K562 (cell line): ENCODE results near the gene PILRA. TPM values are rescaled to one million over a fixed set of nuclear protein-coding genes. Genes with fewer than 3 reads are reported as not detected.
"Not testable (repeated sequence)": the region's sequence is repeated elsewhere in the genome, so short reads cannot be mapped to it uniquely, and the experiment has no call there.

Source experiments
- ATAC-seq: fragments of 200-7000 bp; cut with Tn5 transposase; 3 replicates; pipeline ENCODE4 v1.9.1; 2020; ENCODE audit warnings: moderate library complexity
- BruUV-seq: library from RNA; stranded (reverse); fragments of 400-500 nt; replicated peaks from 2 replicates; lab custom pipeline; 2021; lab: Mats Ljungman, UMichigan
- CTCF ChIA-PET: fragments of 300-600 bp; formaldehyde crosslinking; extraction: SDS; loops from one replicate; lab custom pipeline; 2021; ENCODE audit warnings: low intra/inter-chr PET ratio; lab: Yijun Ruan, JAX
- POLR2A ChIA-PET: fragments of 300-600, 350-650 bp; sonication (Branson Sonifier 250); formaldehyde crosslinking; extraction: SDS; loops from one replicate; lab custom pipeline; 2021; ENCODE audit warnings: antibody characterized with exemption, inconsistent platforms; lab: Yijun Ruan, JAX
- DNase-seq, 4 experiments: peaks; one replicate each; pipeline versions ENCODE4 v3.0.0 to v3.0.0-alpha.2; 2011 to 2018; ENCODE audit warnings: low spot score in 3 of 4, mixed read lengths in 3 of 4; ENCODE audit errors: extremely low read depth in 1 of 4
- FAIRE-seq: peaks from 2 replicates; lab custom pipeline; 2011; peaks lifted over from hg19 to GRCh38; lab: Jason Lieb, UNC
- H2AFZ ChIP-seq: 2 replicates; pipeline ENCODE4 v1.6.0; 2011; ENCODE audit warnings: low read depth, low read length, control low read depth, inconsistent platforms
- H3K27ac ChIP-seq: fragments of 200-600 bp; 3 replicates; pipeline ENCODE4 v1.8.0; 2011; ENCODE audit warnings: low read depth, mild to moderate bottlenecking, control low read depth, inconsistent platforms, low read length, moderate library complexity, mixed read lengths; ENCODE audit errors: extremely low read depth
- H3K27me3 ChIP-seq, 2 experiments: fragments of 300-600 bp in 1 of 2; 2 replicates in 1 of 2; 3 replicates in 1 of 2; pipeline versions ENCODE4 v1.6.0 to v1.8.0; 2011; ENCODE audit warnings: inconsistent platforms in 2 of 2, low read length in 2 of 2, mild to moderate bottlenecking in 1 of 2, mixed read lengths in 1 of 2, moderate library complexity in 1 of 2; ENCODE audit not compliant: control insufficient read depth in 2 of 2, insufficient read depth in 2 of 2
- H3K36me3 ChIP-seq: fragments of 300-600 bp; 3 replicates; pipeline ENCODE4 v1.8.0; 2011; ENCODE audit warnings: mild to moderate bottlenecking, low read length, inconsistent platforms; ENCODE audit not compliant: control insufficient read depth, insufficient read depth
- H3K4me1 ChIP-seq, 2 experiments: fragments of 200-600 bp in 1 of 2; replicated peaks in 1 of 2; 2 replicates in 1 of 2; 3 replicates in 1 of 2; pipeline versions ENCODE4 v1.5.1 to v1.8.0; 2011; ENCODE audit warnings: inconsistent platforms in 2 of 2, low read length in 2 of 2, mild to moderate bottlenecking in 1 of 2, mixed read lengths in 1 of 2, moderate library complexity in 1 of 2; ENCODE audit not compliant: control insufficient read depth in 2 of 2, insufficient read depth in 2 of 2
- H3K4me2 ChIP-seq: 2 replicates; pipeline ENCODE4 v1.6.1; 2011; ENCODE audit warnings: low read length, control low read depth, inconsistent platforms, mixed read lengths; ENCODE audit not compliant: insufficient read depth
- H3K4me3 ChIP-seq: fragments of 200-600 bp; sonication (generic), shearing (Covaris generic); 2 replicates; pipeline ENCODE4 v1.5.1; 2016; ENCODE audit warnings: control low read depth, inconsistent platforms
- H3K79me2 ChIP-seq: fragments of 200-600 bp; 3 replicates; pipeline ENCODE4 v1.8.0; 2011; ENCODE audit warnings: low read length, inconsistent platforms; ENCODE audit not compliant: control insufficient read depth, insufficient read depth
- H3K9ac ChIP-seq, 2 experiments: 2 replicates each; pipeline versions ENCODE4 v1.6.0 to v1.6.1; 2011; ENCODE audit warnings: low read depth in 2 of 2, low read length in 2 of 2, control low read depth in 1 of 2, inconsistent platforms in 1 of 2, mild to moderate bottlenecking in 1 of 2, mixed read lengths in 1 of 2; ENCODE audit not compliant: insufficient read depth in 1 of 2
- H3K9me1 ChIP-seq: one replicate; pipeline ENCODE4 v1.6.0; 2011; ENCODE audit warnings: inconsistent platforms, mild to moderate bottlenecking, low read length, moderate library complexity; ENCODE audit not compliant: control insufficient read depth, insufficient read depth
- H3K9me3 ChIP-seq: replicated peaks from 2 replicates; pipeline ENCODE4 v1.5.1; 2011; ENCODE audit warnings: low read depth, low read length, inconsistent platforms; ENCODE audit not compliant: control insufficient read depth, insufficient read depth
- H4K20me1 ChIP-seq: replicated peaks from 2 replicates; pipeline ENCODE4 v1.6.1; 2011; ENCODE audit warnings: low read length, inconsistent platforms, mixed read lengths; ENCODE audit not compliant: control insufficient read depth, insufficient read depth
- MTA1 ChIP-seq: fragments of 450-650 bp; IDR thresholded peaks from 2 replicates; pipeline ENCODE4 v1.6.1; 2017; ENCODE audit warnings: borderline replicate concordance
- NFIC ChIP-seq: fragments of 450-650 bp; IDR thresholded peaks from 2 replicates; pipeline ENCODE4 v1.6.1; 2017; ENCODE audit warnings: mild to moderate bottlenecking, inconsistent platforms
- PML ChIP-seq: IDR thresholded peaks from 2 replicates; pipeline ENCODE4 v1.6.1; 2012; ENCODE audit warnings: low read length, inconsistent platforms
- RAD51 ChIP-seq: fragments of 450-650 bp; IDR thresholded peaks from 2 replicates; pipeline ENCODE4 v1.7.1; 2016; ENCODE audit warnings: low read depth, mild to moderate bottlenecking, borderline replicate concordance
- TAL1 ChIP-seq: fragments of 450-650 bp; IDR thresholded peaks from 2 replicates; pipeline ENCODE4 v1.6.1; 2016; ENCODE audit warnings: mild to moderate bottlenecking
- YY1 ChIP-seq, 3 experiments: IDR thresholded peaks; 2 replicates each; pipeline ENCODE4 v1.6.1; 2011; ENCODE audit warnings: low read length in 2 of 3, mild to moderate bottlenecking in 2 of 3, moderate library complexity in 2 of 3, borderline replicate concordance in 1 of 3, control low read depth in 1 of 3, low read depth in 1 of 3; ENCODE audit not compliant: insufficient read depth in 3 of 3, insufficient replicate concordance in 2 of 3, control insufficient read depth in 1 of 3, insufficient read length in 1 of 3; ENCODE audit errors: extremely low read depth in 1 of 3
- ZNF785 ChIP-seq: fragments of 250-450 bp; sonication (Bioruptor Pico); IDR thresholded peaks from 2 replicates; pipeline ENCODE4 v1.4.0; 2020; ENCODE audit warnings: mild to moderate bottlenecking
- WGBS: fragments of 100-300 bp; shearing (Covaris generic); methylation state at CpG from one replicate; pipeline ENCODE4 v1.1.6; 2016; ENCODE audit warnings: low coverage, mixed read lengths; ENCODE audit not compliant: insufficient coverage; ENCODE audit errors: missing lambda C conversion rate; 5-methylcytosine and 5-hydroxymethylcytosine counted together
- in situ Hi-C: fragments of 300-500 bp; cut with MboI; formaldehyde crosslinking; loops from 4 replicates; pipeline ENCODE4 v1.15.0; 2018; ENCODE audit warnings: inconsistent platforms, mixed read lengths
- intact Hi-C: fragments of 100-400 bp; cut with micrococcal nuclease; formaldehyde crosslinking; loops from 2 replicates; pipeline ENCODE4 v1.14.2; 2022
- polyA plus RNA-seq, 8 experiments: library from polyadenylated mRNA; depleted of rRNA in 4 of 8; stranded (reverse) in 5 of 8; unstranded in 3 of 8; fragments of >200 nt; fragmentation: Nextera tagmentation in 2 of 8; fragmentation: Illumina TruSeq in 1 of 8; extraction: Ambion mirVana in 2 of 8; extraction: Trizol in 1 of 8; gene quantifications; 2 replicates each; pipeline versions ENCODE4 v1.2.1 to v1.2.3, GENCODE V29; 2011 to 2014; ENCODE audit warnings: inconsistent platforms in 1 of 8, missing spikeins in 1 of 8
- total RNA-seq, 7 experiments: library from RNA; depleted of rRNA in 6 of 7; stranded (reverse); fragments of >200 nt in 6 of 7; fragmentation: Illumina TruSeq in 2 of 7; extraction: Trizol in 2 of 7; gene quantifications; 2 replicates each; pipeline versions ENCODE4 v1.2.1 to v1.2.3, GENCODE V29; 2011 to 2021; ENCODE audit warnings: low replicate concordance in 1 of 7
- TF ChIP-seq, protein P1 (sequence below): fragments of 450-650 bp; formaldehyde crosslinking; IDR thresholded peaks from 2 replicates; pipeline ENCODE4 v1.4.0; 2020; ENCODE audit warnings: mild to moderate bottlenecking, mixed read lengths
- TF ChIP-seq, protein P2 (sequence below), 2 experiments: fragments of 450-650 bp; IDR thresholded peaks; 2 replicates each; pipeline ENCODE4 v1.6.1; 2016
- TF ChIP-seq, protein P3 (sequence below): fragments of 450-650 bp; formaldehyde crosslinking; IDR thresholded peaks from 2 replicates; pipeline ENCODE4 v1.4.0; 2022; ENCODE audit warnings: missing genetic modification characterization

PILRA gene
- total and polyA plus RNA-seq, 9 of the 15 experiments (the other 6 are each of a cell fraction or from before 2014, with no cell fraction given): 0.13 to 1.8 (median 0.62) TPM

DNA sequence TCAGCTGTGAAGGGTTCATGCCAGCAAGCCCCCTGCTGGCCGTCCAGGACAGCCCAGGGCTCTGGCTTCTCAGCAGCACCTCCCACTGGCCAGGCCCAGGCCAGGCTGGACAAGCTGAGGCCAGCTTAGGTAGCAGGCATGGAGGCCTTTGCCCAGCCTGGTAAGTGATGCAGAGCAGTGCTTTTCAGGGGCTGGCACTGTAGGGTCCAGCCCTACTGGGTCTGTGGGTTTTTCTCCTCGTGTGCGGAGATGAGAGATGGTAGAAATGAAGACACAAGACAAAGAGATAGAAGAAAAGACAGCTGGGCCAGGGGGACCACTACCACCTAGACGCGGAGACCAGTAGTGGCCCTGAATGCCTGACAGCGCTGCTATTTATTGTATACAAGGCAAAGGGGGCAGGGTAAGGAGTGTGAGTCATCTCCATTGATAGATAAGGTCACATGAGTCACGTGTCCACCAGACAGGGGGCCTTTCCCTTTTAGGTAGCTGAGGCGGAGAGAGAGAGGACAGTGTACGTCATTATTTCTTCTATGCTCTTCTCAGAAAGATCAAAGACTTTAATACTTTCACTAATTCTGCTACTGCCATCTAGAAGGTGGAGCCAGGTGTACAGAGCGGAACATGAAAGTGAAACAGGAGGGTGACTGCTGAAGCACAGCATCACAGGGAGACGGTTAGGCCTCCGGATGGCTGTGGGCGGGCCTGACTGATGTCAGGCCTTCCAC is 28.6 kb upstream of the PILRA start:
- ChIA-PET CTCF (interaction anchor here (1.5 kb wide), 1 partner anchor 212 kb away, joined by 3 read pairs; no protein-coding TSS in a partner anchor), POLR2A (interaction anchor here (0.6 to 1.8 kb wide), 8 partner anchors 8 to 285 kb away, joined by 3 to 7 read pairs (median 4); no protein-coding TSS in a partner anchor)
- ATAC-seq (peak; percentile 99), FAIRE-seq (peak; percentile 89), DNase-seq (peak in 1 of 4 experiments; percentile 93)
- not testable (repeated sequence) for H4K20me1 ChIP-seq, H3K4me1 ChIP-seq, H3K27me3 ChIP-seq, H3K4me3 ChIP-seq, BruUV-seq, H3K9me1 ChIP-seq, H3K9me3 ChIP-seq
- Histone ChIP-seq H3K79me2 (peaks cover 38% of the 10 kb centered on the region), H3K36me3 (peaks cover 82% of the 10 kb centered on the region), H3K9ac (peak overlapping the region; percentile 51 to 67; a peak in 2 of 4 replicates), H3K4me2 (peak overlapping the region; percentile 71), H2AFZ (0 out of 2 replicates have a peak overlapping the region, but pooled peaks have one; percentile 10), H3K27ac (peak overlapping the region; percentile 92; the same call in 2 of the 3 replicates)
- intact Hi-C loops: loop anchor here (1.0 kb wide), 1 partner anchor 212 kb away; no protein-coding TSS in a partner anchor
- WGBS: 1% methylated on average over 9 of the region's 13 CpGs
- in situ Hi-C loops: loop anchor here (5.0 kb wide), 2 partner anchors 127 to 212 kb away; partner anchors contain the start of gene PVRIG
- TF ChIP-seq, protein P1, sequence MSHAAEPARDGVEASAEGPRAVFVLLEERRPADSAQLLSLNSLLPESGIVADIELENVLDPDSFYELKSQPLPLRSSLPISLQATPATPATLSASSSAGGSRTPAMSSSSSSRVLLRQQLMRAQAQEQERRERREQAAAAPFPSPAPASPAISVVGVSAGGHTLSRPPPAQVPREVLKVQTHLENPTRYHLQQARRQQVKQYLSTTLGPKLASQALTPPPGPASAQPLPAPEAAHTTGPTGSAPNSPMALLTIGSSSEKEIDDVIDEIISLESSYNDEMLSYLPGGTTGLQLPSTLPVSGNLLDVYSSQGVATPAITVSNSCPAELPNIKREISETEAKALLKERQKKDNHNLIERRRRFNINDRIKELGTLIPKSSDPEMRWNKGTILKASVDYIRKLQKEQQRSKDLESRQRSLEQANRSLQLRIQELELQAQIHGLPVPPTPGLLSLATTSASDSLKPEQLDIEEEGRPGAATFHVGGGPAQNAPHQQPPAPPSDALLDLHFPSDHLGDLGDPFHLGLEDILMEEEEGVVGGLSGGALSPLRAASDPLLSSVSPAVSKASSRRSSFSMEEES (CRISPR knock-in tag): peak; percentile 97
- TF ChIP-seq, protein P2, sequence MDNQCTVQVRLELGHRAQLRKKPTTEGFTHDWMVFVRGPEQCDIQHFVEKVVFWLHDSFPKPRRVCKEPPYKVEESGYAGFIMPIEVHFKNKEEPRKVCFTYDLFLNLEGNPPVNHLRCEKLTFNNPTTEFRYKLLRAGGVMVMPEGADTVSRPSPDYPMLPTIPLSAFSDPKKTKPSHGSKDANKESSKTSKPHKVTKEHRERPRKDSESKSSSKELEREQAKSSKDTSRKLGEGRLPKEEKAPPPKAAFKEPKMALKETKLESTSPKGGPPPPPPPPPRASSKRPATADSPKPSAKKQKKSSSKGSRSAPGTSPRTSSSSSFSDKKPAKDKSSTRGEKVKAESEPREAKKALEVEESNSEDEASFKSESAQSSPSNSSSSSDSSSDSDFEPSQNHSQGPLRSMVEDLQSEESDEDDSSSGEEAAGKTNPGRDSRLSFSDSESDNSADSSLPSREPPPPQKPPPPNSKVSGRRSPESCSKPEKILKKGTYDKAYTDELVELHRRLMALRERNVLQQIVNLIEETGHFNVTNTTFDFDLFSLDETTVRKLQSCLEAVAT (IDR thresholded peaks at IDR 0.05): 0 out of 4 replicates have a peak, but pooled peaks have one; percentile 15 to 30
- TF ChIP-seq RAD51 (peak; percentile 96), NFIC (0 out of 2 replicates have a peak, but pooled peaks have one; percentile 9), PML (0 out of 2 replicates have a peak, but pooled peaks have one; percentile 25), YY1 (IDR thresholded peaks at IDR 0.05; ENCODE audit: borderline replicate concordance in 1 of 3, control insufficient read depth in 1 of 3, extremely low read depth in 1 of 3, insufficient read depth in 3 of 3, insufficient read length in 1 of 3, insufficient replicate concordance in 2 of 3, low read depth in 1 of 3, low read length in 2 of 3) (peak in 1 of 3 experiments; percentile 42), MTA1 (0 out of 2 replicates have a peak, but pooled peaks have one; percentile 50), TAL1 (0 out of 2 replicates have a peak, but pooled peaks have one; percentile 21), ZNF785 (peak; percentile 83; the same call in 1 of the 2 replicates)
- TF ChIP-seq, protein P3, sequence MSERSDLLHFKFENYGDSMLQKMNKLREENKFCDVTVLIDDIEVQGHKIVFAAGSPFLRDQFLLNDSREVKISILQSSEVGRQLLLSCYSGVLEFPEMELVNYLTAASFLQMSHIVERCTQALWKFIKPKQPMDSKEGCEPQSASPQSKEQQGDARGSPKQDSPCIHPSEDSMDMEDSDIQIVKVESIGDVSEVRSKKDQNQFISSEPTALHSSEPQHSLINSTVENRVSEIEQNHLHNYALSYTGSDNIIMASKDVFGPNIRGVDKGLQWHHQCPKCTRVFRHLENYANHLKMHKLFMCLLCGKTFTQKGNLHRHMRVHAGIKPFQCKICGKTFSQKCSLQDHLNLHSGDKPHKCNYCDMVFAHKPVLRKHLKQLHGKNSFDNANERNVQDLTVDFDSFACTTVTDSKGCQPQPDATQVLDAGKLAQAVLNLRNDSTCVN (CRISPR knock-in tag): 0 out of 2 replicates have a peak, but pooled peaks have one; percentile 43
